ENCODE results near the gene COL9A3. TPM values are rescaled to one million over a fixed set of nuclear protein-coding genes. Genes with fewer than 3 reads are reported as not detected.

COL9A3 gene
- total and polyA plus RNA-seq, 4 donors = 0.13 to 6.5 (median 1.1) TPM

DNA sequence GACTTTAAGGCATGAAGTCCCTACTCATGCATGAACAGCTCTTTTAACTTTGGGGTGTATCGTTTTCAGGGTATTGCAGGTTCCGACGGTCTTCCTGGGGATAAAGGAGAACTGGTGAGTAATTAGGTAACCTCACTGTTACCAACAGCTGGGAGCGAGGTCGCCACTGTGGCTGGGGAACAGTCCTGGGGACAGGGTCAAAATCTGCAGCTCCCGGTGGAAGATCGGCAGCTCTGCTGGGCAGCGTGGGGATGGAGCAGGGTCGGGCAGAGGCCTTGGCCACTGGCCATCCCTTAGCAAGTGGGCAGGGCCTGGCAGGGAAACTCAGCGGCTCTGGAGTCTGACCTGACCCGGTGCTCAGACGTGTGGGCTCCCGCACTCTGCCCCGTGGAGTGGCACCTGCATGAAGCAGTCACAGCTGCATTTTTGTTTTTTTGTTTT lies 16.1 kb downstream of the COL9A3 start:
- Histone ChIP-seq H3K27me3 (ENCODE audit: control insufficient read depth in 1 of 2, insufficient read depth in 2 of 2, low read length in 1 of 2) (no peaks in the 10 kb centered on the region), H3K9me3 (ENCODE audit: control insufficient read depth, low read length) (no peaks in the 10 kb centered on the region), H3K36me3 (ENCODE audit: control insufficient read depth in 1 of 2, insufficient read depth in 2 of 2, low read length in 1 of 2) (no peaks in the 10 kb centered on the region), H3K4me1 (ENCODE audit: control insufficient read depth in 1 of 2, insufficient read depth in 2 of 2, low read length in 2 of 2) (no peaks in the 10 kb centered on the region), H3K27ac (ENCODE audit: low read depth in 1 of 2, low read length in 2 of 2) (no peak overlapping the region), H3K4me3 (ENCODE audit: low read length in 2 of 2) (no peak overlapping the region)
- intact Hi-C loops (cut with DNase I) = no loop called here
- 65 to 74% methylated on average over 14 of the region's 14 CpGs for WGBS, 2 donors
- peak in 1 of 2 donors; percentile 50 for DNase-seq
- no peak for ATAC-seq (ENCODE audit: low FRiP score)

GRCh38 chr20:62834967-62835730 lies 18.3 kb downstream of the COL9A3 start:
- WGBS, 2 donors = 81 to 86% methylated on average over 24 of the region's 24 CpGs
- Histone ChIP-seq H3K9me3 (ENCODE audit: control insufficient read depth, low read length) (no peaks in the 10 kb centered on the region), H3K27me3 (ENCODE audit: control insufficient read depth in 1 of 2, insufficient read depth in 2 of 2, low read length in 1 of 2) (no peaks in the 10 kb centered on the region), H3K4me1 (ENCODE audit: control insufficient read depth in 1 of 2, insufficient read depth in 2 of 2, low read length in 2 of 2) (no peaks in the 10 kb centered on the region), H3K27ac (ENCODE audit: low read depth in 1 of 2, low read length in 2 of 2) (no peak overlapping the region), H3K4me3 (ENCODE audit: low read length in 2 of 2) (no peak overlapping the region), H3K36me3 (ENCODE audit: control insufficient read depth in 1 of 2, insufficient read depth in 2 of 2, low read length in 1 of 2) (no peaks in the 10 kb centered on the region)
- ATAC-seq (ENCODE audit: low FRiP score) = no peak
- intact Hi-C loops (cut with DNase I) = no loop called here
- peak in 1 of 2 donors; percentile 62 for DNase-seq

DNA sequence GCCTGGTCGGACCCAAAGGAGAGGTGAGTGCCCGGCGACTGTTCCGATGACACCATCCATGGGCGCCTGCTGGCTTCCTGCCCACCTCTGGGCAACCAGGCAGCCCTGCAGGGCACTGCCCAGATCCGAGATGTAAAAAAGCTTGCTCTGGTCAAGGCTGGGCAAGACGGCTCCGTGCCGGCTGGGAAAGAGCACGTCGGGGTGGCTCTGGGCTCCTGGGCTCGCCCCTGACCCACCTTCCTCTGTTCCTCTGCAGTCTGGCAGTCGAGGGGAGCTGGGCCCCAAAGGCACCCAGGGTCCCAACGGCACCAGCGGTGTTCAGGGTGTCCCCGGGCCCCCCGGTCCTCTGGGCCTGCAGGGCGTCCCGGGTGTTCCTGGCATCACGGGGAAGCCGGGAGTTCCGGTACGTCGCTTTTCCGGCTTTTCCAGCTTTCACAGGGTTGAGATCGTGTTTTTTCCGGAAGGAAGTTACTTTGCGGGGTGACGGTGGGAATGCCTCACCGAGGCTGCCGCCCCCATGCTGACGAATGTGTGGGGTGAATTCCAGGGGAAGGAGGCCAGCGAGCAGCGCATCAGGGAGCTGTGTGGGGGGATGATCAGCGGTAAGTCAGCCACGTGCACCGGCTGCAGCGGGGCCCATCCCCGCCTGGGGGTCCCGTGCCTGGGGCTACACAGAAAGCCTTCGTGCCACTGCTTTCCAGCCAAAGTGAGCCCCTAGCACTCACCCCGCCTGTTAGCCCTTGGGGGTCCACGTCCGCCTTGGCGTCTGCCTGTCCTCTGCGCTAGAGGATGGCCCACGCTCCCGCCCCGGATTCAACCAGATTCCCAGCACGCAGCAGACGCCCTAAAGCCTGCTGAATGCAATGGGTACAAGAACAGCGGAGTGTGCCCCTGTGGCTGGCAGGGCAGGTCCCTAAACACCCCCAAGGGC lies 19.3 kb downstream of the COL9A3 start:
- WGBS, 2 donors = 75 to 76% methylated on average over 51 to 52 of the region's 52 CpGs
- no peak overlapping the region for H3K4me3 ChIP-seq (ENCODE audit: low read length in 2 of 2)
- peak in 1 of 2 donors; percentile 65 for DNase-seq
- ATAC-seq (ENCODE audit: low FRiP score) = peak; percentile 5
- H3K27ac ChIP-seq (ENCODE audit: low read depth in 1 of 2, low read length in 2 of 2) = no peak overlapping the region
- intact Hi-C loops (cut with DNase I) = no loop called here
- H3K9me3 ChIP-seq (ENCODE audit: control insufficient read depth, low read length) = no peaks in the 10 kb centered on the region
- no peaks in the 10 kb centered on the region for H3K4me1 ChIP-seq (ENCODE audit: control insufficient read depth in 1 of 2, insufficient read depth in 2 of 2, low read length in 2 of 2)
- H3K36me3 ChIP-seq (ENCODE audit: control insufficient read depth in 1 of 2, insufficient read depth in 2 of 2, low read length in 1 of 2) = no peaks in the 10 kb centered on the region
- no peaks in the 10 kb centered on the region for H3K27me3 ChIP-seq (ENCODE audit: control insufficient read depth in 1 of 2, insufficient read depth in 2 of 2, low read length in 1 of 2)

GRCh38 chr20:62836967-62837490 lies 20.2 kb downstream of the COL9A3 start:
- Histone ChIP-seq H3K9me3 (ENCODE audit: control insufficient read depth, low read length) (no peaks in the 10 kb centered on the region), H3K36me3 (ENCODE audit: control insufficient read depth in 1 of 2, insufficient read depth in 2 of 2, low read length in 1 of 2) (no peaks in the 10 kb centered on the region), H3K4me3 (ENCODE audit: low read length in 2 of 2) (no peak overlapping the region), H3K27ac (ENCODE audit: low read depth in 1 of 2, low read length in 2 of 2) (no peak overlapping the region), H3K4me1 (ENCODE audit: control insufficient read depth in 1 of 2, insufficient read depth in 2 of 2, low read length in 2 of 2) (no peaks in the 10 kb centered on the region), H3K27me3 (ENCODE audit: control insufficient read depth in 1 of 2, insufficient read depth in 2 of 2, low read length in 1 of 2) (no peaks in the 10 kb centered on the region)
- WGBS, 2 donors = 87 to 89% methylated on average over 19 of the region's 19 CpGs
- DNase-seq = peak in 1 of 2 donors; percentile 35
- intact Hi-C loops (cut with DNase I) = no loop called here
- ATAC-seq (ENCODE audit: low FRiP score) = no peak

DNA sequence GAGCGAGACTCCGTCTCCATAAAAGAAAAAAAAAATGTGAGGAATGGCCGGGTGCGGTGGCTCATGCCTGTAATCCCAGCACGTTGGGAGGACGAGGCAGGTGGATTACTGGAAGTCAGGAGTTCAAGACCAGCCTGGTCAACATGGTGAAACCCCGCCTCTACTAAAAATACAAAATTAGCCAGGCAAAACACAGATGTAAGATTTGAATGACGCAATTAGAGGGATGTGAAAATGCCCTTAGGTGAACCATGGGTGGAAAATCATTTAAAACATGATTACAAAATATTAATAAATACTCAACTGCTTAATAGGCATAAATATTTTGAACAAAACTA lies 20.9 kb downstream of the COL9A3 start:
- H3K4me3 ChIP-seq (ENCODE audit: low read length in 2 of 2) = no peak overlapping the region
- H3K4me1 ChIP-seq (ENCODE audit: control insufficient read depth in 1 of 2, insufficient read depth in 2 of 2, low read length in 2 of 2) = no peaks in the 10 kb centered on the region
- WGBS, 2 donors = 90% methylated on average over 8 of the region's 8 CpGs
- H3K27ac ChIP-seq (ENCODE audit: low read depth in 1 of 2, low read length in 2 of 2) = no peak overlapping the region
- intact Hi-C loops (cut with DNase I) = no loop called here
- DNase-seq = no peak
- ATAC-seq (ENCODE audit: low FRiP score) = no peak
- no peaks in the 10 kb centered on the region for H3K27me3 ChIP-seq (ENCODE audit: control insufficient read depth in 1 of 2, insufficient read depth in 2 of 2, low read length in 1 of 2)
- no peaks in the 10 kb centered on the region for H3K9me3 ChIP-seq (ENCODE audit: control insufficient read depth, low read length)
- H3K36me3 ChIP-seq (ENCODE audit: control insufficient read depth in 1 of 2, insufficient read depth in 2 of 2, low read length in 1 of 2) = no peaks in the 10 kb centered on the region

- WGBS, 2 donors = 86% methylated on average over 27 of the region's 27 CpGs
- H3K36me3 ChIP-seq (ENCODE audit: control insufficient read depth in 1 of 2, insufficient read depth in 2 of 2, low read length in 1 of 2) = no peaks in the 10 kb centered on the region
- H3K9me3 ChIP-seq (ENCODE audit: control insufficient read depth, low read length) = no peaks in the 10 kb centered on the region
- intact Hi-C loops (cut with DNase I) = no loop called here
- H3K27ac ChIP-seq (ENCODE audit: low read depth in 1 of 2, low read length in 2 of 2) = no peak overlapping the region
- H3K4me3 ChIP-seq (ENCODE audit: low read length in 2 of 2) = no peak overlapping the region
- no peaks in the 10 kb centered on the region for H3K4me1 ChIP-seq (ENCODE audit: control insufficient read depth in 1 of 2, insufficient read depth in 2 of 2, low read length in 2 of 2)
- DNase-seq (peak in 1 of 2 donors; percentile 67), ATAC-seq (ENCODE audit: low FRiP score) (no peak)
- H3K27me3 ChIP-seq (ENCODE audit: control insufficient read depth in 1 of 2, insufficient read depth in 2 of 2, low read length in 1 of 2) = no peaks in the 10 kb centered on the region
These were observed 21.5 kb downstream of the COL9A3 start for GRCh38 chr20:62838128-62838891.

- ATAC-seq (ENCODE audit: low FRiP score) = no peak
- H3K36me3 ChIP-seq (ENCODE audit: control insufficient read depth in 1 of 2, insufficient read depth in 2 of 2, low read length in 1 of 2) = no peaks in the 10 kb centered on the region
- intact Hi-C loops (cut with DNase I) = no loop called here
- no peaks in the 10 kb centered on the region for H3K9me3 ChIP-seq (ENCODE audit: control insufficient read depth, low read length)
- no peak overlapping the region for H3K27ac ChIP-seq (ENCODE audit: low read depth in 1 of 2, low read length in 2 of 2)
- DNase-seq = peak in 1 of 2 donors; percentile 41
- 86 to 92% methylated on average over 8 of the region's 8 CpGs for WGBS, 2 donors
- H3K4me3 ChIP-seq (ENCODE audit: low read length in 2 of 2) = no peak overlapping the region
- no peaks in the 10 kb centered on the region for H3K27me3 ChIP-seq (ENCODE audit: control insufficient read depth in 1 of 2, insufficient read depth in 2 of 2, low read length in 1 of 2)
- H3K4me1 ChIP-seq (ENCODE audit: control insufficient read depth in 1 of 2, insufficient read depth in 2 of 2, low read length in 2 of 2) = no peaks in the 10 kb centered on the region
These were observed 22.4 kb downstream of the COL9A3 start for GRCh38 chr20:62839261-62839660.

DNA sequence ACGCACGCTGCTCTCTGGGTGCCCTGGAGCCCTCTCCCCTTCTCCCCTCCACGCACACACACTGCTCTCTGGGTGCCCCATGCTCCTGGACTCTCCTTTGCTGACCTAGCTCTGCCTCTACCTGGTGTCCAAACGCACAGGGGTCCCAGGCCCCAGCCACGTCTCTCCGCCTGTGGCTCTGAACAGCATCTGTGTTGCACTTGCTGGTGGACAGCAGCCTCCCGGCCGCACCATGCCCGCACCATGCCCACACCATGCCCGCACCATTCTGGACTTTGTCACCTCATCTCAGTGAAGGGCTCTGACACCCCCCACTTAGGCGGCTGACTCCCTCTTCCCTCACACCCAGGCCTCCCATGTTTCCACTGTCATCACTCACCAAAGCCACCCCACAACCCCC lies 23.0 kb downstream of the COL9A3 start:
- WGBS, 2 donors = 86 to 88% methylated on average over 11 of the region's 11 CpGs
- no peaks in the 10 kb centered on the region for H3K4me1 ChIP-seq (ENCODE audit: control insufficient read depth in 1 of 2, insufficient read depth in 2 of 2, low read length in 2 of 2)
- H3K36me3 ChIP-seq (ENCODE audit: control insufficient read depth in 1 of 2, insufficient read depth in 2 of 2, low read length in 1 of 2) = no peaks in the 10 kb centered on the region
- no peak overlapping the region for H3K4me3 ChIP-seq (ENCODE audit: low read length in 2 of 2)
- H3K27ac ChIP-seq (ENCODE audit: low read depth in 1 of 2, low read length in 2 of 2) = no peak overlapping the region
- intact Hi-C loops (cut with DNase I) = no loop called here
- H3K27me3 ChIP-seq (ENCODE audit: control insufficient read depth in 1 of 2, insufficient read depth in 2 of 2, low read length in 1 of 2) = no peaks in the 10 kb centered on the region
- ATAC-seq (ENCODE audit: low FRiP score) (no peak), DNase-seq (no peak)
- no peaks in the 10 kb centered on the region for H3K9me3 ChIP-seq (ENCODE audit: control insufficient read depth, low read length)

Data from aorta (tissue), 5 donors.